GM10248 (cell line): ENCODE results near the gene TMOD1.

Source experiments
- CTCF ChIA-PET: fragments of 300-600 bp; sonication (Branson Sonifier 250); formaldehyde crosslinking; extraction: SDS; loops from one replicate; lab custom pipeline; 2021; ENCODE audit warnings: antibody characterized with exemption; lab: Yijun Ruan, JAX
- POLR2A ChIA-PET: fragments of 350-650 bp; sonication (Branson Sonifier 250); formaldehyde crosslinking; extraction: SDS; loops from one replicate; lab custom pipeline; 2020; ENCODE audit warnings: antibody characterized with exemption; lab: Yijun Ruan, JAX
- DNase-seq: peaks from one replicate; pipeline ENCODE4 v3.0.0; 2012; ENCODE audit errors: extremely low spot score
- CTCF ChIP-seq: IDR thresholded peaks from 2 replicates; pipeline ENCODE4 v1.5.1; 2012; ENCODE audit warnings: mild to moderate bottlenecking, low read depth; ENCODE audit errors: extremely low read depth, missing control alignments, control extremely low read depth

The TMOD1 gene

GRCh38 chr9:97556721-97557605, 55.5 kb downstream of the TMOD1 start:
- no peak for TF ChIP-seq CTCF
- no peak for DNase-seq
- ChIA-PET CTCF (interaction anchor here (1.1 to 8.0 kb wide), 6 partner anchors 9 to 88 kb away, joined by 3 to 34 read pairs (median 4); no protein-coding TSS in a partner anchor), POLR2A (no interaction called here)

GRCh38 chr9:97557606-97558095, 56.2 kb downstream of the TMOD1 start:
- ChIA-PET POLR2A (no interaction called here), CTCF (interaction anchor here (1.0 to 8.0 kb wide), 6 partner anchors 10 to 89 kb away, joined by 3 to 34 read pairs (median 5); no protein-coding TSS in a partner anchor)
- no peak for TF ChIP-seq CTCF
- no peak for DNase-seq

GRCh38 chr9:97558701-97559101, 57.2 kb downstream of the TMOD1 start:
- DNase-seq: peak; percentile 46
- POLR2A ChIA-PET: no interaction called here
- TF ChIP-seq CTCF: no peak
- CTCF ChIA-PET: interaction anchor here (1.0 to 8.0 kb wide), 4 partner anchors 9 to 90 kb away, joined by 3 to 34 read pairs (median 13); no protein-coding TSS in a partner anchor

GRCh38 chr9:97559111-97559514, 57.6 kb downstream of the TMOD1 start:
- ChIA-PET POLR2A (no interaction called here), CTCF (interaction anchor here (2.1 to 8.0 kb wide), 3 partner anchors 8 to 90 kb away, joined by 6 to 34 read pairs (median 20); no protein-coding TSS in a partner anchor)
- DNase-seq: peak; percentile 80
- TF ChIP-seq CTCF: no peak

GRCh38 chr9:97560154-97560553, 58.7 kb downstream of the TMOD1 start:
- CTCF ChIA-PET: interaction anchor here (1.6 to 8.0 kb wide), 2 partner anchors 23 to 38 kb away, joined by 5 to 34 read pairs; no protein-coding TSS in a partner anchor
- TF ChIP-seq CTCF: no peak
- POLR2A ChIA-PET: no interaction called here
- DNase-seq: no peak

GRCh38 chr9:97560851-97561250, 59.4 kb downstream of the TMOD1 start:
- CTCF ChIA-PET: interaction anchor here (0.7 to 8.0 kb wide), 7 partner anchors 9 to 92 kb away, joined by 3 to 34 read pairs (median 3); no protein-coding TSS in a partner anchor
- no peak for DNase-seq
- POLR2A ChIA-PET: no interaction called here
- no peak for TF ChIP-seq CTCF
